Ovary (tissue), 3 donors: ENCODE measurements around the gene ACYP2.

ENCODE experiments used
- CTCF ChIP-seq, 3 donors: fragments of 450-650 bp in 2 of 3; fragments of 200-600 bp in 1 of 3; IDR thresholded peaks; one replicate each; pipeline versions ENCODE4 v1.5.1 to v1.8.0; 2016 to 2022; ENCODE audit warnings: antibody characterized with exemption in 3 of 3, mild to moderate bottlenecking in 1 of 3
- POLR2A ChIP-seq: fragments of 450-650 bp; IDR thresholded peaks from one replicate; pipeline ENCODE4 v1.6.1; 2017; ENCODE audit warnings: antibody characterized with exemption, mild to moderate bottlenecking, moderate library complexity
- donor health status: DM: no; HTN: no; CAD: no.

GRCh38 chr2:54106631-54107454, 8.6 kb upstream of the ACYP2 start:
- TF ChIP-seq CTCF (IDR thresholded peaks at IDR 0.05) (peak in 2 of 3 donors; percentile 54 to 57), POLR2A (no peak)
